Trophoblast cell (in vitro differentiated cells and primary cell): ENCODE data around the gene NPDC1.
A peak's percentile ranks its signal among the peaks of the same experiment; 100 is the strongest.

Source experiments
- DNase-seq, 2 donors: peaks; one replicate each; pipeline ENCODE4 v3.0.0-alpha.2; 2016
- H2AFZ ChIP-seq: 2 replicates; pipeline ENCODE4 v1.6.1; 2013; ENCODE audit warnings: low read length, moderate library complexity, mild to moderate bottlenecking; ENCODE audit not compliant: insufficient read depth, poor library complexity
- H2AK5ac ChIP-seq: 2 replicates; pipeline ENCODE4 v1.6.1; 2013; ENCODE audit warnings: mild to moderate bottlenecking, low read length
- H2BK120ac ChIP-seq: 2 replicates; pipeline ENCODE4 v1.6.1; 2013; ENCODE audit warnings: low read length, mild to moderate bottlenecking, moderate library complexity; ENCODE audit not compliant: insufficient read depth, poor library complexity
- H2BK12ac ChIP-seq: 2 replicates; pipeline ENCODE4 v1.6.1; 2013; ENCODE audit warnings: mild to moderate bottlenecking, low read length, moderate library complexity
- H2BK5ac ChIP-seq: 2 replicates; pipeline ENCODE4 v1.6.1; 2013; ENCODE audit warnings: low read length, low read depth, moderate library complexity, mild to moderate bottlenecking; ENCODE audit not compliant: poor library complexity
- H3K14ac ChIP-seq: 2 replicates; pipeline ENCODE4 v1.6.1; 2013; ENCODE audit warnings: mild to moderate bottlenecking, low read length
- H3K18ac ChIP-seq: 2 replicates; pipeline ENCODE4 v1.6.1; 2013; ENCODE audit warnings: mild to moderate bottlenecking, low read length
- H3K23ac ChIP-seq: 2 replicates; pipeline ENCODE4 v1.6.1; 2013; ENCODE audit warnings: low read length
- H3K27ac ChIP-seq: 2 replicates; pipeline ENCODE4 v1.5.1; 2013; ENCODE audit warnings: low read depth, mild to moderate bottlenecking, inconsistent platforms, low read length, moderate library complexity
- H3K27me3 ChIP-seq: 2 replicates; pipeline ENCODE4 v1.6.1; 2013; ENCODE audit warnings: inconsistent platforms, mild to moderate bottlenecking, low read length, moderate library complexity; ENCODE audit not compliant: insufficient read depth
- H3K36me3 ChIP-seq, 2 experiments: 1 replicate in 1 of 2; 2 replicates in 1 of 2; pipeline ENCODE4 v1.6.1; 2013; ENCODE audit warnings: low read length in 2 of 2, mild to moderate bottlenecking in 2 of 2, moderate library complexity in 1 of 2; ENCODE audit not compliant: insufficient read depth in 2 of 2, control insufficient read depth in 1 of 2
- H3K4ac ChIP-seq: 2 replicates; pipeline ENCODE4 v1.6.1; 2013; ENCODE audit warnings: low read depth, mild to moderate bottlenecking, low read length, moderate library complexity
- H3K4me1 ChIP-seq, 2 experiments: 1 replicate in 1 of 2; 2 replicates in 1 of 2; pipeline ENCODE4 v1.6.1; 2013; ENCODE audit warnings: low read length in 2 of 2, mild to moderate bottlenecking in 2 of 2, moderate library complexity in 1 of 2; ENCODE audit not compliant: insufficient read depth in 2 of 2, control insufficient read depth in 1 of 2
- H3K4me2 ChIP-seq: 2 replicates; pipeline ENCODE4 v1.6.1; 2013; ENCODE audit warnings: inconsistent platforms, mild to moderate bottlenecking, low read length, moderate library complexity
- H3K4me3 ChIP-seq: 2 replicates; pipeline ENCODE4 v1.5.1; 2013; ENCODE audit warnings: mild to moderate bottlenecking, low read depth, low read length, inconsistent platforms
- H3K79me1 ChIP-seq: one replicate; pipeline ENCODE4 v1.6.1; 2013; ENCODE audit warnings: low read length
- H3K79me2 ChIP-seq: 2 replicates; pipeline ENCODE4 v1.6.1; 2013; ENCODE audit warnings: low read length, mild to moderate bottlenecking; ENCODE audit not compliant: control insufficient read depth, insufficient read depth, poor library complexity
- H3K9ac ChIP-seq: 2 replicates; pipeline ENCODE4 v1.6.1; 2013; ENCODE audit warnings: mild to moderate bottlenecking, low read length
- H3K9me3 ChIP-seq: 2 replicates; pipeline ENCODE4 v1.6.1; 2013; ENCODE audit warnings: low read depth, mild to moderate bottlenecking, control low read depth, inconsistent platforms, low read length; ENCODE audit not compliant: insufficient read depth
- H4K12ac ChIP-seq: 2 replicates; pipeline ENCODE4 v1.6.1; 2013; ENCODE audit warnings: low read depth, mild to moderate bottlenecking, low read length, moderate library complexity
- H4K8ac ChIP-seq: 2 replicates; pipeline ENCODE4 v1.6.1; 2013; ENCODE audit warnings: low read depth, mild to moderate bottlenecking, low read length, moderate library complexity
- H4K91ac ChIP-seq: one replicate; pipeline ENCODE4 v1.6.1; 2013; ENCODE audit warnings: low read depth, mild to moderate bottlenecking, low read length, moderate library complexity
- WGBS: extraction: QIAGEN DNeasy Blood & Tissue Kit; methylation state at CpG from one replicate; pipeline ENCODE4 v1.1.7; 2013; ENCODE audit warnings: missing lambda C conversion rate; ENCODE audit not compliant: insufficient read length, insufficient coverage; ENCODE audit errors: extremely low coverage; 5-methylcytosine and 5-hydroxymethylcytosine counted together

Gene NPDC1

GRCh38 chr9:137021979-137022661 is 23.9 kb downstream of the NPDC1 start:
- Histone ChIP-seq H2AK5ac (no peak overlapping the region), H3K79me1 (no peaks in the 10 kb centered on the region), H4K91ac (no peak overlapping the region), H3K14ac (no peak overlapping the region), H2BK120ac (no peak overlapping the region), H2AFZ (no peak overlapping the region), H3K27me3 (peaks cover 4% of the 10 kb centered on the region), H3K4me3 (peak overlapping the region; percentile 2), H3K27ac (no peak overlapping the region), H2BK5ac (no peak overlapping the region), H3K9me3 (peaks cover 6% of the 10 kb centered on the region), H2BK12ac (no peak overlapping the region), H4K8ac (no peak overlapping the region), H3K79me2 (no peaks in the 10 kb centered on the region), H3K4ac (no peak overlapping the region), H3K4me2 (no peak overlapping the region), H4K12ac (no peak overlapping the region), H3K18ac (no peak overlapping the region), H3K9ac (no peak overlapping the region), H3K4me1 (no peaks in the 10 kb centered on the region), H3K36me3 (no peaks in the 10 kb centered on the region), H3K23ac (no peak overlapping the region)
- DNase-seq, result peak; percentile 83 to 86
- no CpG with 5 or more reads among the region's 30 CpGs for whole genome bisulfite sequencing

GRCh38 chr9:137021568-137021978 is 24.4 kb downstream of the NPDC1 start:
- no peak overlapping the region for H3K14ac ChIP-seq
- no peak overlapping the region for H3K9ac ChIP-seq
- DNase-seq, result no peak
- WGBS, result no CpG with 5 or more reads among the region's 6 CpGs
- H3K27me3 ChIP-seq, result no peaks in the 10 kb centered on the region
- H3K79me1 ChIP-seq, result no peaks in the 10 kb centered on the region
- H2BK120ac ChIP-seq, result no peak overlapping the region
- H3K27ac ChIP-seq, result no peak overlapping the region
- no peak overlapping the region for H4K8ac ChIP-seq
- no peak overlapping the region for H2BK12ac ChIP-seq
- no peaks in the 10 kb centered on the region for H3K79me2 ChIP-seq
- H2AFZ ChIP-seq, result no peak overlapping the region
- peaks cover 10% of the 10 kb centered on the region for H3K9me3 ChIP-seq
- no peak overlapping the region for H2BK5ac ChIP-seq
- no peak overlapping the region for H3K4me2 ChIP-seq
- no peak overlapping the region for H4K12ac ChIP-seq
- H3K18ac ChIP-seq, result no peak overlapping the region
- H3K23ac ChIP-seq, result no peak overlapping the region
- H2AK5ac ChIP-seq, result no peak overlapping the region
- H4K91ac ChIP-seq, result no peak overlapping the region
- H3K4me3 ChIP-seq, result no peak overlapping the region
- no peaks in the 10 kb centered on the region for H3K36me3 ChIP-seq
- no peaks in the 10 kb centered on the region for H3K4me1 ChIP-seq
- no peak overlapping the region for H3K4ac ChIP-seq

- Histone ChIP-seq H3K27me3 (no peaks in the 10 kb centered on the region), H3K18ac (no peak overlapping the region), H3K4me2 (no peak overlapping the region), H3K27ac (no peak overlapping the region), H4K8ac (no peak overlapping the region), H3K4me1 (no peaks in the 10 kb centered on the region), H2BK120ac (no peak overlapping the region), H4K12ac (no peak overlapping the region), H3K79me1 (no peaks in the 10 kb centered on the region), H3K9me3 (peaks cover 15% of the 10 kb centered on the region), H3K23ac (no peak overlapping the region), H3K36me3 (no peaks in the 10 kb centered on the region), H3K9ac (no peak overlapping the region), H3K79me2 (no peaks in the 10 kb centered on the region), H2BK5ac (no peak overlapping the region), H3K4me3 (no peak overlapping the region), H4K91ac (no peak overlapping the region), H2BK12ac (no peak overlapping the region), H2AK5ac (no peak overlapping the region), H2AFZ (no peak overlapping the region), H3K4ac (no peak overlapping the region), H3K14ac (no peak overlapping the region)
- DNase-seq, result no peak
- WGBS, result no CpG with 5 or more reads among the region's 32 CpGs
These were observed 25.0 kb downstream of the NPDC1 start for GRCh38 chr9:137020771-137021567.

- no peak overlapping the region for H4K8ac ChIP-seq
- H2AFZ ChIP-seq, result no peak overlapping the region
- no peak overlapping the region for H3K4me3 ChIP-seq
- H2BK12ac ChIP-seq, result no peak overlapping the region
- no peaks in the 10 kb centered on the region for H3K79me1 ChIP-seq
- H3K18ac ChIP-seq, result no peak overlapping the region
- H3K36me3 ChIP-seq, result no peaks in the 10 kb centered on the region
- H3K27ac ChIP-seq, result no peak overlapping the region
- no peaks in the 10 kb centered on the region for H3K27me3 ChIP-seq
- H3K4ac ChIP-seq, result no peak overlapping the region
- H3K14ac ChIP-seq, result no peak overlapping the region
- H3K9me3 ChIP-seq, result peaks cover 21% of the 10 kb centered on the region
- H3K4me2 ChIP-seq, result no peak overlapping the region
- H3K9ac ChIP-seq, result no peak overlapping the region
- H2BK5ac ChIP-seq, result no peak overlapping the region
- H2BK120ac ChIP-seq, result no peak overlapping the region
- no peaks in the 10 kb centered on the region for H3K79me2 ChIP-seq
- no CpG with 5 or more reads among the region's 34 CpGs for WGBS
- H3K4me1 ChIP-seq, result no peaks in the 10 kb centered on the region
- no peak overlapping the region for H4K91ac ChIP-seq
- no peak for DNase-seq
- H4K12ac ChIP-seq, result no peak overlapping the region
- no peak overlapping the region for H3K23ac ChIP-seq
- H2AK5ac ChIP-seq, result no peak overlapping the region
These were observed 25.9 kb downstream of the NPDC1 start for GRCh38 chr9:137019891-137020683.
